Measurements from ENCODE around the gene ADRA2C. TPM values are rescaled to one million over a fixed set of nuclear protein-coding genes. Genes with fewer than 3 reads are reported as not detected.

ADRA2C gene
- total RNA-seq, 1 experiment from 2014 or later, result 28.1 TPM

GRCh38 chr4:3811621-3812020 is 45.4 kb downstream of the ADRA2C start:
- ChIA-PET POLR2A (no interaction called here), RAD21 (ENCODE audit: low non-redundant PET in 1 of 2, low total read pairs in 2 of 2, uncharacterized antibody in 2 of 2, unreplicated experiment in 2 of 2) (no interaction called here), CTCF (no interaction called here)
- Histone ChIP-seq H3K27me3 (ENCODE audit: insufficient read depth, low read length) (peaks cover 15% of the 10 kb centered on the region), H3K79me2 (ENCODE audit: insufficient read depth, low read length) (no peaks in the 10 kb centered on the region), H4K20me1 (ENCODE audit: insufficient read depth) (no peaks in the 10 kb centered on the region), H3K36me3 (ENCODE audit: control insufficient read depth in 1 of 2, insufficient read depth in 2 of 2, low read length in 2 of 2) (no peaks in the 10 kb centered on the region), H3K9me2 (ENCODE audit: insufficient read depth) (no peaks in the 10 kb centered on the region), H3K9ac (ENCODE audit: low read length) (no peak overlapping the region), H3K4me1 (ENCODE audit: control insufficient read depth in 1 of 2, insufficient read depth in 2 of 2, low read length in 2 of 2) (no peaks in the 10 kb centered on the region), H3K4me2 (ENCODE audit: low read length) (no peak overlapping the region), H3K27ac (ENCODE audit: low read depth, low read length) (no peak overlapping the region), H3K4me3 (replicated peaks in 1 of 2; ENCODE audit: low read depth in 1 of 2, low read length in 2 of 2) (no peak overlapping the region), H3K9me3 (ENCODE audit: control insufficient read depth in 1 of 2, insufficient read depth in 1 of 2, low read depth in 1 of 2, low read length in 2 of 2) (no peaks in the 10 kb centered on the region), H2AFZ (ENCODE audit: low read depth, low read length, poor library complexity, severe bottlenecking) (no peak overlapping the region)
- intact Hi-C loops (cut with micrococcal nuclease), result no loop called here
- DNase-seq (ENCODE audit: low read depth, low spot score) (no peak), ATAC-seq (no peak)
- BruUV-seq (replicated peaks), result no TSS peak
- TF ChIP-seq CBX3 (IDR thresholded peaks at IDR 0.05; ENCODE audit: low read depth) (no peak), CTCF (IDR thresholded peaks at IDR 0.05 in 2 of 3, conservative IDR thresholded peaks at IDR 0.05 in 1 of 3; ENCODE audit: borderline replicate concordance in 1 of 3, insufficient read depth in 1 of 3, low read depth in 2 of 3, low read length in 2 of 3) (no peak), JUND (IDR thresholded peaks at IDR 0.05) (no peak), SP1 (IDR thresholded peaks at IDR 0.05; ENCODE audit: low read depth) (no peak)

- Histone ChIP-seq H3K9me3 (ENCODE audit: control insufficient read depth in 1 of 2, insufficient read depth in 1 of 2, low read depth in 1 of 2, low read length in 2 of 2) (no peaks in the 10 kb centered on the region), H3K4me2 (ENCODE audit: low read length) (no peak overlapping the region), H4K20me1 (ENCODE audit: insufficient read depth) (no peaks in the 10 kb centered on the region), H3K36me3 (ENCODE audit: control insufficient read depth in 1 of 2, insufficient read depth in 2 of 2, low read length in 2 of 2) (no peaks in the 10 kb centered on the region), H2AFZ (ENCODE audit: low read depth, low read length, poor library complexity, severe bottlenecking) (no peak overlapping the region), H3K4me1 (ENCODE audit: control insufficient read depth in 1 of 2, insufficient read depth in 2 of 2, low read length in 2 of 2) (no peaks in the 10 kb centered on the region), H3K9me2 (ENCODE audit: insufficient read depth) (no peaks in the 10 kb centered on the region), H3K27me3 (ENCODE audit: insufficient read depth, low read length) (peaks cover 14% of the 10 kb centered on the region), H3K4me3 (replicated peaks in 1 of 2; ENCODE audit: low read depth in 1 of 2, low read length in 2 of 2) (no peak overlapping the region), H3K9ac (ENCODE audit: low read length) (no peak overlapping the region), H3K79me2 (ENCODE audit: insufficient read depth, low read length) (no peaks in the 10 kb centered on the region), H3K27ac (ENCODE audit: low read depth, low read length) (no peak overlapping the region)
- BruUV-seq (replicated peaks), result no TSS peak
- ChIA-PET RAD21 (ENCODE audit: low non-redundant PET in 1 of 2, low total read pairs in 2 of 2, uncharacterized antibody in 2 of 2, unreplicated experiment in 2 of 2) (no interaction called here), CTCF (no interaction called here), POLR2A (no interaction called here)
- DNase-seq (ENCODE audit: low read depth, low spot score) (no peak), ATAC-seq (no peak)
- intact Hi-C loops (cut with micrococcal nuclease), result no loop called here
- TF ChIP-seq REST (IDR thresholded peaks at IDR 0.05; ENCODE audit: low read depth) (no peak), RAD21 (IDR thresholded peaks at IDR 0.05; ENCODE audit: low read depth) (no peak), ZBTB33 (IDR thresholded peaks at IDR 0.05; ENCODE audit: extremely low read depth, insufficient replicate concordance, low read length) (no peak), FOSL1 (IDR thresholded peaks at IDR 0.05; ENCODE audit: low read depth) (no peak), EGR1 (IDR thresholded peaks at IDR 0.05; ENCODE audit: low read depth) (no peak), SIN3A (IDR thresholded peaks at IDR 0.05; ENCODE audit: low read depth) (no peak)
- TF ChIP-seq, protein P1, sequence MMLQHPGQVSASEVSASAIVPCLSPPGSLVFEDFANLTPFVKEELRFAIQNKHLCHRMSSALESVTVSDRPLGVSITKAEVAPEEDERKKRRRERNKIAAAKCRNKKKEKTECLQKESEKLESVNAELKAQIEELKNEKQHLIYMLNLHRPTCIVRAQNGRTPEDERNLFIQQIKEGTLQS (IDR thresholded peaks at IDR 0.05), result no peak
These were observed 46.2 kb downstream of the ADRA2C start for GRCh38 chr4:3812211-3812934.

Data from HCT116 (cell line).